ENCODE measurements around the gene KLF1.

Gene KLF1

DNA sequence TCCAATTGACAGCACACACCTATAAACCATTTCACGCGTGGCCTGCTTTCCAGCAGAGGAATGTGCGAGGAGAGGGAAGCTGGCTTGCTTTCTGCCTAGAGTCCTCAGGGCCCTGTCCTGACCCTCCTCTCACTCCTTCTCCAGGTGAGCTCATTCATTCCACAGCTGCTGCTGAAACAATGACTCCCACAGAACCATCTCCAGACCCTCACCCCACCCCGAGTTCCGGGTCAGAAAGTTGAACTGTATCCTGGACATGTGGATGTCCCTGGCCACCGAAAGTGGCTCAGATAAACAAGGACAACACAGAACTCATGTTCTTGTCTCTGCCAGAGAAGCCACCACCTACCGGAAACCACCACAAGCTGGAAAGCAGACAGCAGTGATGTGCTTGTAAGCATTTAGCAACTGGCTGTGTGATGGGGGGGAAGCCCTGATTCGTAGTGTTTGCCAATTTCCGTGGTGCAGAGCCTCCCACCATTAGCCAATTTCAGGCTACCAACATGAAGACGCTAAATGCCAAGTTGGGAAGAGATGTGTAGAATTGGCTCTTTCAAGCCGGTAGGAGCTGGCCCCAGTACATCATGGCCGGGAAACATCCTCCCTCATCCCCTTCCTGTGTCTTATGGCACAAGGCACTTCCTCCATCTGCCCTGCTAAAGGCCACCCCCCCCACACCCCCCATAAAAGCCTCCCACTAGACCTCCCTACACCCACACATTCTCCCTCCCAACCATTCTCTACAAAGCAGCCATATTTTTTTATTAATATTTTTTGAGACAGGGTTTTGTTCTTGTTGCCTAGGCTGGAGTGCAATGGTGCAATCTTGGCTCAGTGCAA, 27.1 kb upstream of the KLF1 start:
- peaks cover 11% of the 10 kb centered on the region for H3K4me1 ChIP-seq
- TF ChIP-seq, protein P1, sequence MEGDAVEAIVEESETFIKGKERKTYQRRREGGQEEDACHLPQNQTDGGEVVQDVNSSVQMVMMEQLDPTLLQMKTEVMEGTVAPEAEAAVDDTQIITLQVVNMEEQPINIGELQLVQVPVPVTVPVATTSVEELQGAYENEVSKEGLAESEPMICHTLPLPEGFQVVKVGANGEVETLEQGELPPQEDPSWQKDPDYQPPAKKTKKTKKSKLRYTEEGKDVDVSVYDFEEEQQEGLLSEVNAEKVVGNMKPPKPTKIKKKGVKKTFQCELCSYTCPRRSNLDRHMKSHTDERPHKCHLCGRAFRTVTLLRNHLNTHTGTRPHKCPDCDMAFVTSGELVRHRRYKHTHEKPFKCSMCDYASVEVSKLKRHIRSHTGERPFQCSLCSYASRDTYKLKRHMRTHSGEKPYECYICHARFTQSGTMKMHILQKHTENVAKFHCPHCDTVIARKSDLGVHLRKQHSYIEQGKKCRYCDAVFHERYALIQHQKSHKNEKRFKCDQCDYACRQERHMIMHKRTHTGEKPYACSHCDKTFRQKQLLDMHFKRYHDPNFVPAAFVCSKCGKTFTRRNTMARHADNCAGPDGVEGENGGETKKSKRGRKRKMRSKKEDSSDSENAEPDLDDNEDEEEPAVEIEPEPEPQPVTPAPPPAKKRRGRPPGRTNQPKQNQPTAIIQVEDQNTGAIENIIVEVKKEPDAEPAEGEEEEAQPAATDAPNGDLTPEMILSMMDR (IDR thresholded peaks at IDR 0.05; ENCODE audit: low read depth, low read length) = no peak

DNA sequence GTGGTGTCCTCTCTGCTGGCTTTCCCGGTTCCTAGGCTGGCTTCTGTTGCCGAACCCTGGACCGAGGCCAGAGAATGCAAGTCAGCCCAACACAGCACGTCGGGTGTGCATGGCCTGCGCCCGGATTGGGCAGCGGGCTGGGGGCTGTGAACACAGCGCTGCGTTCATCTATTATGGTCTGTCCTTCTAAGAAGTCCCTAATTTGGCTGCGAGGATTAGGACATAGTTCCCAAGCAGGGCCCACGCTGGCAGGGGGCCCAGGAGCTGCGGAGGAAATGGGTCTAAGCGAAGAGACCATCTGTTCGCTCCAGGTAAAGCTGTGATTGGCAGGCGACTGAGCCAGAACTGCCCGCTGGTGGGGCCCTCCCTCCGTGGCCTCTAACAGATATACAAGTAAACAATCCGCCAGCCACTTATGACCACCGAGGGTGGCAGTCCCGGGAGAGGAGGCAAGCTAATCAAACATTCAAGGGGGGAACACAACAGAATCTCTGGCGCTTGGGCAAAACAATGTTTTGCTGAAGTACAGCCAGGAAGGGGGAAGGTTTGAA, 26.1 kb upstream of the KLF1 start:
- no peaks in the 10 kb centered on the region for H3K27me3 ChIP-seq
- peak; percentile 77 for DNase-seq
- peaks cover 11% of the 10 kb centered on the region for H3K4me1 ChIP-seq
- no peaks in the 10 kb centered on the region for H3K36me3 ChIP-seq
- TF ChIP-seq, protein P1 (IDR thresholded peaks at IDR 0.05; ENCODE audit: low read depth, low read length) = no peak
- H3K4me3 ChIP-seq (ENCODE audit: low read depth, low read length) = peak overlapping the region; percentile 38
- no peaks in the 10 kb centered on the region for H3K9me3 ChIP-seq

More for the DNA sequence above, 27.1 kb upstream of the KLF1 start:
- peaks cover 6% of the 10 kb centered on the region for H3K9me3 ChIP-seq
- no peak overlapping the region for H3K4me3 ChIP-seq (ENCODE audit: low read depth, low read length)
- no peak for DNase-seq
- H3K36me3 ChIP-seq = no peaks in the 10 kb centered on the region
- H3K27me3 ChIP-seq = no peaks in the 10 kb centered on the region

GRCh38 chr19:12912571-12912970, 25.6 kb upstream of the KLF1 start:
- peak overlapping the region; percentile 38 for H3K4me3 ChIP-seq (ENCODE audit: low read depth, low read length)

DNA sequence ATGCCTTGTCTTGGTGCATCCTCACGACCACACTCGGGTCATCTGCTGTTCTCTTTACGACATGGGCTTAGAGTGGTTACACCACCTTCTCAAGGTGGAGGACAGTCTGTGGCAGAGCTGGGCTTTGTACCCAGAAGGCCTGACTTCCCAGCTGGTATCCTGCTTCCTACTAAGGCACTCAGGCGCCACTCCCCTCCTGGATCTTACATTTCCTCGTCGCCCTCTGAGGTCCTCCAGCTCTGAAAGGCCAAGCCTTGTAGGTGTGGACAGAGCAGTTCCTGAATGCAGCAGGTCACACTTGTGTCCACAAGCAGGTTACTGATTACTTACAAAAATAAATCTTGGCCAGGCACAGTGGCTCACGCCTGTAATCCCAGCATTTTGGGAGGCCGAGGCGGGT, 20.2 kb upstream of the KLF1 start:
- no peak for DNase-seq
- H3K27me3 ChIP-seq = no peaks in the 10 kb centered on the region
- no peaks in the 10 kb centered on the region for H3K36me3 ChIP-seq
- TF ChIP-seq, protein P1 (IDR thresholded peaks at IDR 0.05; ENCODE audit: low read depth, low read length) = no peak
- H3K4me1 ChIP-seq = no peaks in the 10 kb centered on the region
- no peaks in the 10 kb centered on the region for H3K9me3 ChIP-seq
- H3K4me3 ChIP-seq (ENCODE audit: low read depth, low read length) = no peak overlapping the region

More at GRCh38 chr19:12912571-12912970, 25.6 kb upstream of the KLF1 start:
- Histone ChIP-seq H3K36me3 (no peaks in the 10 kb centered on the region), H3K4me1 (peaks cover 11% of the 10 kb centered on the region), H3K27me3 (no peaks in the 10 kb centered on the region), H3K9me3 (no peaks in the 10 kb centered on the region)
- DNase-seq = no peak
- TF ChIP-seq, protein P1 (IDR thresholded peaks at IDR 0.05; ENCODE audit: low read depth, low read length) = no peak

GRCh38 chr19:12899891-12900518, 13.0 kb upstream of the KLF1 start:
- Histone ChIP-seq H3K9me3 (no peaks in the 10 kb centered on the region), H3K27me3 (no peaks in the 10 kb centered on the region), H3K4me1 (no peaks in the 10 kb centered on the region), H3K36me3 (no peaks in the 10 kb centered on the region), H3K4me3 (ENCODE audit: low read depth, low read length) (no peak overlapping the region)
- TF ChIP-seq, protein P1 (IDR thresholded peaks at IDR 0.05; ENCODE audit: low read depth, low read length) = no peak
- no peak for DNase-seq
